Liver (tissue), 9 donors: ENCODE data around the gene WDR90. TPM values are rescaled to one million over a fixed set of nuclear protein-coding genes. Genes with fewer than 3 reads are reported as not detected.

Experiments
- DNase-seq: peaks from one replicate; pipeline ENCODE4 v3.0.0-alpha.2; 2017; ENCODE audit warnings: low spot score
- H3K27ac ChIP-seq, 2 donors: one replicate each; pipeline ENCODE4 v1.7.0; 2013; ENCODE audit warnings: inconsistent platforms in 2 of 2, low read length in 2 of 2, control low read depth in 1 of 2, low read depth in 1 of 2, mild to moderate bottlenecking in 1 of 2
- H3K27me3 ChIP-seq, 4 donors: one replicate each; pipeline versions ENCODE4 v1.6.1 to v1.7.0; 2013; ENCODE audit warnings: low read length in 3 of 4, inconsistent platforms in 1 of 4, mild to moderate bottlenecking in 1 of 4, moderate library complexity in 1 of 4; ENCODE audit not compliant: control insufficient read depth in 4 of 4, insufficient read depth in 4 of 4
- H3K36me3 ChIP-seq, 4 donors: one replicate each; pipeline versions ENCODE4 v1.6.1 to v1.7.0; 2013; ENCODE audit warnings: low read length in 3 of 4, mild to moderate bottlenecking in 3 of 4, low read depth in 1 of 4, moderate library complexity in 1 of 4; ENCODE audit not compliant: control insufficient read depth in 4 of 4, insufficient read depth in 3 of 4
- H3K4me1 ChIP-seq, 4 donors: one replicate each; pipeline versions ENCODE4 v1.6.1 to v1.7.0; 2013; ENCODE audit warnings: low read length in 3 of 4, mild to moderate bottlenecking in 3 of 4, moderate library complexity in 1 of 4; ENCODE audit not compliant: control insufficient read depth in 4 of 4, insufficient read depth in 4 of 4
- H3K4me3 ChIP-seq, 3 donors: one replicate each; pipeline versions ENCODE4 v1.6.1 to v1.7.0; 2013; ENCODE audit warnings: low read length in 3 of 3, control low read depth in 1 of 3, low read depth in 1 of 3, mild to moderate bottlenecking in 1 of 3
- H3K9ac ChIP-seq, 2 donors: one replicate each; pipeline ENCODE4 v1.7.0; 2013; ENCODE audit warnings: low read length in 2 of 2, mild to moderate bottlenecking in 2 of 2, moderate library complexity in 2 of 2, control low read depth in 1 of 2, low read depth in 1 of 2
- H3K9me3 ChIP-seq, 4 donors: one replicate each; pipeline versions ENCODE4 v1.6.1 to v1.7.0; 2013; ENCODE audit warnings: low read length in 3 of 4; ENCODE audit not compliant: control insufficient read depth in 4 of 4
- EGR1 ChIP-seq, 2 donors: IDR thresholded peaks; 2 replicates each; pipeline ENCODE4 v1.6.1; 2016 to 2018; ENCODE audit warnings: antibody characterized with exemption in 2 of 2, low read depth in 2 of 2
- GABPA ChIP-seq, 2 donors: IDR thresholded peaks in 1 of 2; conservative IDR thresholded peaks in 1 of 2; 2 replicates each; pipeline ENCODE4 v1.6.1; 2016; ENCODE audit warnings: antibody characterized with exemption in 2 of 2, mild to moderate bottlenecking in 1 of 2, moderate library complexity in 1 of 2
- HNF4G ChIP-seq: IDR thresholded peaks from 2 replicates; pipeline ENCODE4 v1.6.1; 2016; ENCODE audit warnings: antibody characterized with exemption
- NR2F2 ChIP-seq: IDR thresholded peaks from 2 replicates; pipeline ENCODE4 v1.6.1; 2016; ENCODE audit warnings: antibody characterized with exemption
- SP1 ChIP-seq: IDR thresholded peaks from 2 replicates; pipeline ENCODE4 v1.6.1; 2018; ENCODE audit warnings: antibody characterized with exemption, mild to moderate bottlenecking
- YY1 ChIP-seq: IDR thresholded peaks from 2 replicates; pipeline ENCODE4 v1.6.1; 2016; ENCODE audit warnings: antibody characterized with exemption, mild to moderate bottlenecking
- WGBS: extraction: QIAGEN DNeasy Blood & Tissue Kit; methylation state at CpG from one replicate; pipeline ENCODE4 v1.1.7; 2013; 5-methylcytosine and 5-hydroxymethylcytosine counted together
- polyA plus RNA-seq, 2 donors: library from polyadenylated mRNA; stranded (reverse) in 1 of 2; unstranded in 1 of 2; fragments of 200-250 nt in 1 of 2; fragments of >200 nt in 1 of 2; fragmentation: Nextera tagmentation in 1 of 2; extraction: Ambion mirVana in 1 of 2; gene quantifications; one replicate each; pipeline versions ENCODE4 v1.2.1 to v1.2.3, GENCODE V29; 2013 to 2015
- total RNA-seq, 2 donors: library from RNA; depleted of rRNA; stranded (reverse); fragments of >200 nt; gene quantifications; one replicate each; pipeline ENCODE4 v1.2.3, GENCODE V29; 2014
- TF ChIP-seq, protein P1 (sequence below): fragments of 150-350 bp; IDR thresholded peaks from 2 replicates; pipeline ENCODE4 v1.5.1; 2017; ENCODE audit warnings: improper control_type of control experiment, low read depth, low read length; ENCODE audit not compliant: missing input control
- TF ChIP-seq, protein P2 (sequence below): IDR thresholded peaks from 2 replicates; pipeline ENCODE4 v1.6.1; 2016; ENCODE audit warnings: antibody characterized with exemption
- TF ChIP-seq, protein P3 (sequence below): IDR thresholded peaks from 2 replicates; pipeline ENCODE4 v1.6.1; 2016; ENCODE audit warnings: antibody characterized with exemption, mild to moderate bottlenecking
- TF ChIP-seq, protein P4 (sequence below): IDR thresholded peaks from 2 replicates; pipeline ENCODE4 v1.6.1; 2016; ENCODE audit warnings: antibody characterized with exemption
- donor health status: healthy.
- donor health status: healthy.
- donor health status: healthy.
- donor health status: healthy.
- donor health status: healthy.

The WDR90 gene
- total and polyA plus RNA-seq, 4 donors: 4.7 to 13.4 (median 7.9) TPM

DNA sequence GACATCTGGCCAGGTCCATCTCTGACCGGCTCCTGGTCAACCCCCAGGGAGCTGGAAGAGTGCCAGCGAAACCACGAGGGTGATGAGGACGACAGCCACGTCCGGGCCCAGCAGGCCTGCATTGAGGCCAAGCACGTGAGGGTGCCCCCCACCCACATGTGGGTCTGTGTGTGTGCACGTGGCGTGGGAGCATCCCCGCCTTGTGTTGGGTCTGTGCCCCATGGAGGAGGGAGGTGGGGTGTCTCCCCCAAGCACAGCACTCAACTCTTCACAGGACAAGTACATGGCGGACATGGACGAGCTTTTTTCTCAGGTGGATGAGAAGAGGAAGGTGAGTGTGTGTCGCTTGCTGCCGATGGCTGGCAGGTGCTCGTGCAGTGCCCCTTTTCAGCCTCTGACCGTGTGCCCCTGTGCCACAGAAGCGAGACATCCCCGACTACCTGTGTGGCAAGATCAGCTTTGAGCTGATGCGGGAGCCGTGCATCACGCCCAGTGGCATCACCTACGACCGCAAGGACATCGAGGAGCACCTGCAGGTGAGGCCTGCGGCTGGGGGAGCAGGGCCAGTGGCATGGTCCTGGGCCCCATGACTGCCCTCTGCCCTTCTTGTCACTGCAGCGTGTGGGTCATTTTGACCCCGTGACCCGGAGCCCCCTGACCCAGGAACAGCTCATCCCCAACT is 32.7 kb downstream of the WDR90 start (continued):
- TF ChIP-seq, protein P1, sequence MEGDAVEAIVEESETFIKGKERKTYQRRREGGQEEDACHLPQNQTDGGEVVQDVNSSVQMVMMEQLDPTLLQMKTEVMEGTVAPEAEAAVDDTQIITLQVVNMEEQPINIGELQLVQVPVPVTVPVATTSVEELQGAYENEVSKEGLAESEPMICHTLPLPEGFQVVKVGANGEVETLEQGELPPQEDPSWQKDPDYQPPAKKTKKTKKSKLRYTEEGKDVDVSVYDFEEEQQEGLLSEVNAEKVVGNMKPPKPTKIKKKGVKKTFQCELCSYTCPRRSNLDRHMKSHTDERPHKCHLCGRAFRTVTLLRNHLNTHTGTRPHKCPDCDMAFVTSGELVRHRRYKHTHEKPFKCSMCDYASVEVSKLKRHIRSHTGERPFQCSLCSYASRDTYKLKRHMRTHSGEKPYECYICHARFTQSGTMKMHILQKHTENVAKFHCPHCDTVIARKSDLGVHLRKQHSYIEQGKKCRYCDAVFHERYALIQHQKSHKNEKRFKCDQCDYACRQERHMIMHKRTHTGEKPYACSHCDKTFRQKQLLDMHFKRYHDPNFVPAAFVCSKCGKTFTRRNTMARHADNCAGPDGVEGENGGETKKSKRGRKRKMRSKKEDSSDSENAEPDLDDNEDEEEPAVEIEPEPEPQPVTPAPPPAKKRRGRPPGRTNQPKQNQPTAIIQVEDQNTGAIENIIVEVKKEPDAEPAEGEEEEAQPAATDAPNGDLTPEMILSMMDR: no peak
- TF ChIP-seq GABPA (IDR thresholded peaks at IDR 0.05 in 1 of 2, conservative IDR thresholded peaks at IDR 0.05 in 1 of 2): no peak
- TF ChIP-seq HNF4G: no peak
- TF ChIP-seq, protein P2, sequence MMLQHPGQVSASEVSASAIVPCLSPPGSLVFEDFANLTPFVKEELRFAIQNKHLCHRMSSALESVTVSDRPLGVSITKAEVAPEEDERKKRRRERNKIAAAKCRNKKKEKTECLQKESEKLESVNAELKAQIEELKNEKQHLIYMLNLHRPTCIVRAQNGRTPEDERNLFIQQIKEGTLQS: no peak

DNA sequence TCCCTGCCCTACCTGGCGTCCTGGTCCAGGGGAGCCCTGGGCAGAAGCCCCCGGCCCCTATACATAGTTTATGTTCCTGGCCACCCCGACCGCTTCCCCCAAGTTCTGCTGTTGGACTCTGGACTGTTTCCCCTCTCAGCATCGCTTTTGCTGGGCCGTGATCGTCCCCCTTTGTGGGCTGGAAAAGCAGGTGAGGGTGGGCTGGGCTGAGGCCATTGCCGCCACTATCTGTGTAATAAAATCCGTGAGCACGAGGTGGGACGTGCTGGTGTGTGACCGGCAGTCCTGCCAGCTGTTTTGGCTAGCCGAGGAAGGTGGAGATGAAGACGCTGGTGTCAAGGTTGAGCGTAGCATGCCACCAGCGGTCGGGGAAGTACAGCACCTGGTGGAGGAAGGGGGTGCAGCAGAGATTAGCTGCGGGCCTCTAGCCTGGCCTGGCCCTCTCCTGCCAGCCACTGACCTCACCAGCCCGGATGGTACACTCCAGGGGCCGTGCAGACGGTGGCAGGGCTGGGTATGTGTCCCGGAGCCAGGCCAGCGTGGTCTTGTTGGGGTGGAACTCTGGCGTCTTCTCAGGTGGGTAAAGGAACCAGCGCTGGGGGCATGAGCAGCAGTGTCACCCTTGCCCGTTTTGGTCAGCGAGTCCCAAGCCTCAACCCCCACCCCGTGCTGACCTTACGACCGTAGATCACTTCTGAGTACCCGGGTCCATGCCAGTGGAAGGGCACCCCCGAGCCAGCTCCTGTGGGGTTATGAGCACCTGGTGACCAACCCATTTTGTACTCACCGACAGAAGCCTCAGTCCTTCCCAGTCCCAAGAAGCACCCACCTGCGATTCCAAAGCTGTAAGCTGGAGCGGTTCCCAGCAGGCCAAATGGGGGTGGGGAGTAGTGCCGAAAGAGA is 33.6 kb downstream of the WDR90 start:
- Histone ChIP-seq H3K4me3 (peak overlapping the region in 2 of 3 donors; percentile 57 to 85), H3K9me3 (no peaks in the 10 kb centered on the region), H3K27ac (no peak overlapping the region), H3K4me1 (peaks cover 25 to 57% (median 46%) of the 10 kb centered on the region in 4 donors), H3K36me3 (peaks cover 8 to 21% (median 12%) of the 10 kb centered on the region in 4 donors), H3K27me3 (no peaks in the 10 kb centered on the region), H3K9ac (no peak overlapping the region)
- 83% methylated on average over 36 of the region's 36 CpGs for WGBS
- TF ChIP-seq, protein P3, sequence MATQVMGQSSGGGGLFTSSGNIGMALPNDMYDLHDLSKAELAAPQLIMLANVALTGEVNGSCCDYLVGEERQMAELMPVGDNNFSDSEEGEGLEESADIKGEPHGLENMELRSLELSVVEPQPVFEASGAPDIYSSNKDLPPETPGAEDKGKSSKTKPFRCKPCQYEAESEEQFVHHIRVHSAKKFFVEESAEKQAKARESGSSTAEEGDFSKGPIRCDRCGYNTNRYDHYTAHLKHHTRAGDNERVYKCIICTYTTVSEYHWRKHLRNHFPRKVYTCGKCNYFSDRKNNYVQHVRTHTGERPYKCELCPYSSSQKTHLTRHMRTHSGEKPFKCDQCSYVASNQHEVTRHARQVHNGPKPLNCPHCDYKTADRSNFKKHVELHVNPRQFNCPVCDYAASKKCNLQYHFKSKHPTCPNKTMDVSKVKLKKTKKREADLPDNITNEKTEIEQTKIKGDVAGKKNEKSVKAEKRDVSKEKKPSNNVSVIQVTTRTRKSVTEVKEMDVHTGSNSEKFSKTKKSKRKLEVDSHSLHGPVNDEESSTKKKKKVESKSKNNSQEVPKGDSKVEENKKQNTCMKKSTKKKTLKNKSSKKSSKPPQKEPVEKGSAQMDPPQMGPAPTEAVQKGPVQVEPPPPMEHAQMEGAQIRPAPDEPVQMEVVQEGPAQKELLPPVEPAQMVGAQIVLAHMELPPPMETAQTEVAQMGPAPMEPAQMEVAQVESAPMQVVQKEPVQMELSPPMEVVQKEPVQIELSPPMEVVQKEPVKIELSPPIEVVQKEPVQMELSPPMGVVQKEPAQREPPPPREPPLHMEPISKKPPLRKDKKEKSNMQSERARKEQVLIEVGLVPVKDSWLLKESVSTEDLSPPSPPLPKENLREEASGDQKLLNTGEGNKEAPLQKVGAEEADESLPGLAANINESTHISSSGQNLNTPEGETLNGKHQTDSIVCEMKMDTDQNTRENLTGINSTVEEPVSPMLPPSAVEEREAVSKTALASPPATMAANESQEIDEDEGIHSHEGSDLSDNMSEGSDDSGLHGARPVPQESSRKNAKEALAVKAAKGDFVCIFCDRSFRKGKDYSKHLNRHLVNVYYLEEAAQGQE: no peak
- TF ChIP-seq HNF4G (no peak), YY1 (no peak), SP1 (no peak), GABPA (IDR thresholded peaks at IDR 0.05 in 1 of 2, conservative IDR thresholded peaks at IDR 0.05 in 1 of 2) (no peak), EGR1 (IDR thresholded peaks at IDR 0.05; ENCODE audit: low read depth in 2 of 2) (no peak), NR2F2 (no peak)
- TF ChIP-seq, protein P2: no peak
- TF ChIP-seq, protein P1: no peak
- TF ChIP-seq, protein P4, sequence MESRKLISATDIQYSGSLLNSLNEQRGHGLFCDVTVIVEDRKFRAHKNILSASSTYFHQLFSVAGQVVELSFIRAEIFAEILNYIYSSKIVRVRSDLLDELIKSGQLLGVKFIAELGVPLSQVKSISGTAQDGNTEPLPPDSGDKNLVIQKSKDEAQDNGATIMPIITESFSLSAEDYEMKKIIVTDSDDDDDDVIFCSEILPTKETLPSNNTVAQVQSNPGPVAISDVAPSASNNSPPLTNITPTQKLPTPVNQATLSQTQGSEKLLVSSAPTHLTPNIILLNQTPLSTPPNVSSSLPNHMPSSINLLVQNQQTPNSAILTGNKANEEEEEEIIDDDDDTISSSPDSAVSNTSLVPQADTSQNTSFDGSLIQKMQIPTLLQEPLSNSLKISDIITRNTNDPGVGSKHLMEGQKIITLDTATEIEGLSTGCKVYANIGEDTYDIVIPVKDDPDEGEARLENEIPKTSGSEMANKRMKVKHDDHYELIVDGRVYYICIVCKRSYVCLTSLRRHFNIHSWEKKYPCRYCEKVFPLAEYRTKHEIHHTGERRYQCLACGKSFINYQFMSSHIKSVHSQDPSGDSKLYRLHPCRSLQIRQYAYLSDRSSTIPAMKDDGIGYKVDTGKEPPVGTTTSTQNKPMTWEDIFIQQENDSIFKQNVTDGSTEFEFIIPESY: no peak
- DNase-seq: no peak
